HG03520 (cell line): Measurements from ENCODE around the gene RNF20.
"Not testable (repeated sequence)": the region's sequence is repeated elsewhere in the genome, so short reads cannot be mapped to it uniquely, and the experiment has no call there.

Experiments used
- ATAC-seq: cut with Tn5 transposase; IDR thresholded peaks from one replicate; pipeline ENCODE4 v1.9.1; 2021; ENCODE audit warnings: mild to moderate bottlenecking, moderate library complexity; ENCODE audit not compliant: unreplicated experiment

RNF20 gene

GRCh38 chr9:101536351-101536750 is 2.7 kb downstream of the RNF20 start:
- no peak for ATAC-seq

GRCh38 chr9:101536938-101537337 is 3.3 kb downstream of the RNF20 start:
- ATAC-seq = no peak

GRCh38 chr9:101540069-101540468 is 6.4 kb downstream of the RNF20 start:
- no peak for ATAC-seq

GRCh38 chr9:101543098-101543735 is 9.6 kb downstream of the RNF20 start:
- no peak for ATAC-seq

- not testable (repeated sequence) for ATAC-seq
Observed at GRCh38 chr9:101549472-101550098, 15.9 kb downstream of the RNF20 start.

GRCh38 chr9:101561740-101562139 is 28.1 kb downstream of the RNF20 start:
- ATAC-seq = no peak

- ATAC-seq = no peak
Observed at GRCh38 chr9:101562966-101563365, 29.3 kb downstream of the RNF20 start.

- ATAC-seq = no peak
Observed at GRCh38 chr9:101564252-101564651, 30.6 kb downstream of the RNF20 start.

GRCh38 chr9:101566904-101567724 is 33.5 kb downstream of the RNF20 start:
- no peak for ATAC-seq

- ATAC-seq = no peak
Observed at GRCh38 chr9:101567725-101568350, 34.2 kb downstream of the RNF20 start.

GRCh38 chr9:101569741-101570501 is 36.3 kb downstream of the RNF20 start:
- no peak for ATAC-seq

- no peak for ATAC-seq
Observed at GRCh38 chr9:101571114-101571513, 37.5 kb downstream of the RNF20 start.

- ATAC-seq = no peak
Observed at GRCh38 chr9:101572316-101572715, 38.7 kb downstream of the RNF20 start.

GRCh38 chr9:101574731-101575333 is 41.2 kb downstream of the RNF20 start:
- ATAC-seq = no peak

GRCh38 chr9:101578378-101578777 is 44.7 kb downstream of the RNF20 start:
- ATAC-seq = peak; percentile 53

- no peak for ATAC-seq
Observed at GRCh38 chr9:101579711-101580545, 46.3 kb downstream of the RNF20 start.

GRCh38 chr9:101582553-101582952 is 48.9 kb downstream of the RNF20 start:
- ATAC-seq = no peak

- ATAC-seq = no peak
Observed at GRCh38 chr9:101585740-101586139, 52.1 kb downstream of the RNF20 start.

GRCh38 chr9:101586651-101587050 is 53.0 kb downstream of the RNF20 start:
- ATAC-seq = peak; percentile 84
